HepG2 (cell line): Measurements from ENCODE around the gene TBC1D1. TPM values are rescaled to one million over a fixed set of nuclear protein-coding genes. Genes with fewer than 3 reads are reported as not detected.
A peak's percentile ranks its signal among the peaks of the same experiment; 100 is the strongest.

Source experiments
- ESRRA ChIP-seq: sonication (generic); formaldehyde crosslinking; IDR thresholded peaks from 2 replicates; pipeline ENCODE4 v1.5.1; 2020; ENCODE audit warnings: mild to moderate bottlenecking, low read depth, missing genetic modification reagents
- KDM1A ChIP-seq: IDR thresholded peaks from 2 replicates; pipeline ENCODE4 v1.6.1; 2016; ENCODE audit warnings: missing compliant biosample characterization
- NFYC ChIP-seq: IDR thresholded peaks from 2 replicates; pipeline ENCODE4 v1.6.1; 2016; ENCODE audit warnings: missing genetic modification reagents, missing compliant biosample characterization
- PBX2 ChIP-seq: IDR thresholded peaks from 2 replicates; pipeline ENCODE4 v1.6.1; 2016; ENCODE audit warnings: control low read depth
- RNF219 ChIP-seq: sonication (generic); formaldehyde crosslinking; IDR thresholded peaks from 2 replicates; pipeline ENCODE4 v1.5.0; 2020; ENCODE audit warnings: mild to moderate bottlenecking, missing genetic modification reagents
- SALL1 ChIP-seq: sonication (generic); formaldehyde crosslinking; IDR thresholded peaks from 2 replicates; pipeline ENCODE4 v1.8.0; 2022; ENCODE audit warnings: mild to moderate bottlenecking, missing genetic modification reagents
- TEAD2 ChIP-seq: sonication (generic); formaldehyde crosslinking; IDR thresholded peaks from 2 replicates; pipeline ENCODE4 v1.9.0; 2021; ENCODE audit warnings: missing genetic modification reagents
- ZBTB25 ChIP-seq: IDR thresholded peaks from 2 replicates; pipeline ENCODE4 v1.6.1; 2018; ENCODE audit warnings: missing genetic modification reagents
- ZBTB3 ChIP-seq: sonication (generic); formaldehyde crosslinking; IDR thresholded peaks from 2 replicates; pipeline ENCODE4 v1.4.0; 2020; ENCODE audit warnings: low read depth, mild to moderate bottlenecking, moderate library complexity, missing genetic modification reagents, borderline replicate concordance
- ZNF503 ChIP-seq: sonication (generic); formaldehyde crosslinking; IDR thresholded peaks from 2 replicates; pipeline ENCODE4 v1.4.0; 2020; ENCODE audit warnings: missing genetic modification reagents
- ZNF607 ChIP-seq: sonication (generic); formaldehyde crosslinking; IDR thresholded peaks from 2 replicates; pipeline ENCODE4 v1.5.1; 2020; ENCODE audit warnings: missing genetic modification reagents, mild to moderate bottlenecking, borderline replicate concordance
- ZNF687 ChIP-seq: sonication (generic); formaldehyde crosslinking; IDR thresholded peaks from 2 replicates; pipeline ENCODE4 v1.5.1; 2020; ENCODE audit warnings: mild to moderate bottlenecking, missing genetic modification reagents, moderate library complexity
- ZNF772 ChIP-seq: sonication (generic); formaldehyde crosslinking; IDR thresholded peaks from 2 replicates; pipeline ENCODE4 v1.5.0; 2020; ENCODE audit warnings: mild to moderate bottlenecking, missing genetic modification reagents
- polyA plus RNA-seq, 8 experiments: library from polyadenylated mRNA; depleted of rRNA in 3 of 8; stranded (reverse) in 7 of 8; unstranded in 1 of 8; fragments of >200 nt; fragmentation: Illumina TruSeq in 4 of 8; extraction: Trizol in 4 of 8; gene quantifications; 2 replicates each; pipeline versions ENCODE4 v1.2.1 to v1.2.3, GENCODE V29; 2011 to 2016; ENCODE audit warnings: low read depth in 4 of 8, missing spikeins in 1 of 8, mixed read lengths in 1 of 8; ENCODE audit not compliant: insufficient read depth in 1 of 8
- total RNA-seq, 5 experiments: library from RNA; depleted of rRNA; stranded (reverse); fragments of >200 nt; fragmentation: Illumina TruSeq; extraction: Trizol; gene quantifications; 2 replicates each; pipeline ENCODE4 v1.2.3, GENCODE V29; 2016; ENCODE audit warnings: low read depth in 1 of 5
- TF ChIP-seq, protein P1 (sequence below): sonication (generic); formaldehyde crosslinking; IDR thresholded peaks from 2 replicates; pipeline ENCODE4 v1.4.0; 2020; ENCODE audit warnings: missing genetic modification reagents, mild to moderate bottlenecking, borderline replicate concordance

TBC1D1 gene
- total and polyA plus RNA-seq, 2 of the 13 experiments (the other 11 are each of a cell fraction or from before 2014, with no cell fraction given): 37.3 to 62.8 TPM

GRCh38 chr4:38131371-38132091 lies 240.6 kb downstream of the TBC1D1 start (continued):
- TF ChIP-seq ZNF503 (CRISPR knock-in tag): no peak
- TF ChIP-seq TEAD2 (CRISPR knock-in tag): no peak
- TF ChIP-seq KDM1A (CRISPR knock-in tag): no peak
- TF ChIP-seq, protein P1, sequence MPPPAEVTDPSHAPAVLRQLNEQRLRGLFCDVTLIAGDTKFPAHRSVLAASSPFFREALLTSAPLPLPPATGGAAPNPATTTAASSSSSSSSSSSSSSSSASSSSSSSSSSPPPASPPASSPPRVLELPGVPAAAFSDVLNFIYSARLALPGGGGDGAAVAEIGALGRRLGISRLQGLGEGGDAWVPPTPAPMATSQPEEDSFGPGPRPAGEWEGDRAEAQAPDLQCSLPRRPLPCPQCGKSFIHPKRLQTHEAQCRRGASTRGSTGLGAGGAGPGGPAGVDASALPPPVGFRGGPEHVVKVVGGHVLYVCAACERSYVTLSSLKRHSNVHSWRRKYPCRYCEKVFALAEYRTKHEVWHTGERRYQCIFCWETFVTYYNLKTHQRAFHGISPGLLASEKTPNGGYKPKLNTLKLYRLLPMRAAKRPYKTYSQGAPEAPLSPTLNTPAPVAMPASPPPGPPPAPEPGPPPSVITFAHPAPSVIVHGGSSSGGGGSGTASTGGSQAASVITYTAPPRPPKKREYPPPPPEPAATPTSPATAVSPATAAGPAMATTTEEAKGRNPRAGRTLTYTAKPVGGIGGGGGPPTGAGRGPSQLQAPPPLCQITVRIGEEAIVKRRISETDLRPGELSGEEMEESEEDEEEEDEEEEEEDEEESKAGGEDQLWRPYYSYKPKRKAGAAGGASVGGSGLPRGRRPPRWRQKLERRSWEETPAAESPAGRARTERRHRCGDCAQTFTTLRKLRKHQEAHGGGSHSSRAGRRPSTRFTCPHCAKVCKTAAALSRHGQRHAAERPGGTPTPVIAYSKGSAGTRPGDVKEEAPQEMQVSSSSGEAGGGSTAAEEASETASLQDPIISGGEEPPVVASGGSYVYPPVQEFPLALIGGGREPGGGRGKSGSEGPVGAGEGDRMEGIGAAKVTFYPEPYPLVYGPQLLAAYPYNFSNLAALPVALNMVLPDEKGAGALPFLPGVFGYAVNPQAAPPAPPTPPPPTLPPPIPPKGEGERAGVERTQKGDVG (CRISPR knock-in tag): peak; percentile 94; the same call in 1 of the 2 replicates
- no peak for TF ChIP-seq ZBTB3 (CRISPR knock-in tag)
- TF ChIP-seq ESRRA: peak; percentile 48; the same call in 1 of the 2 replicates
- no peak for TF ChIP-seq PBX2
- no peak for TF ChIP-seq RNF219 (CRISPR knock-in tag)
- TF ChIP-seq ZBTB25: no peak
- no peak for TF ChIP-seq ZNF772 (CRISPR knock-in tag)
- TF ChIP-seq SALL1 (CRISPR knock-in tag): peak; percentile 32; the same call in 1 of the 2 replicates
- no peak for TF ChIP-seq NFYC (CRISPR knock-in tag)
- TF ChIP-seq ZNF687 (CRISPR knock-in tag): peak; percentile 73
- TF ChIP-seq ZNF607 (CRISPR knock-in tag): no peak
